ENCODE measurements around the gene IL18RAP.

GRCh38 chr2:102386867-102387541 is 36.0 kb upstream of the IL18RAP start:
- TF ChIP-seq POLR2A (IDR thresholded peaks at IDR 0.05) (no peak), CTCF (IDR thresholded peaks at IDR 0.05) (no peak)

Measured in upper lobe of left lung (tissue), 4 donors.